SK-N-SH (cell line): ENCODE results near the gene LDB2.

Source experiments
- CTCF ChIP-seq: fragments of 200-600 bp; sonication (generic); IDR thresholded peaks from 2 replicates; pipeline ENCODE4 v1.6.1; 2017; ENCODE audit warnings: antibody characterized with exemption, mild to moderate bottlenecking, moderate library complexity
- EP300 ChIP-seq, 2 experiments: IDR thresholded peaks; 2 replicates each; pipeline versions ENCODE4 v1.4.0 to v1.6.1; 2012; ENCODE audit warnings: borderline replicate concordance in 1 of 2, low read depth in 1 of 2, low read length in 1 of 2
- MAX ChIP-seq: IDR thresholded peaks from 2 replicates; pipeline ENCODE4 v1.4.0; 2012; ENCODE audit warnings: low read depth
- MXI1 ChIP-seq: IDR thresholded peaks from 2 replicates; pipeline ENCODE4 v1.6.1; 2012; ENCODE audit warnings: mild to moderate bottlenecking, low read depth, low read length, improper control_type of control experiment
- NRF1 ChIP-seq: IDR thresholded peaks from 2 replicates; pipeline ENCODE4 v1.6.1; 2012; ENCODE audit warnings: low read depth, mild to moderate bottlenecking, low read length
- PBX3 ChIP-seq: IDR thresholded peaks from 2 replicates; pipeline ENCODE4; 2012
- POLR2AphosphoS5 ChIP-seq: IDR thresholded peaks from 2 replicates; pipeline ENCODE4 v1.6.1; 2012; ENCODE audit warnings: low read depth, low read length
- REST ChIP-seq: IDR thresholded peaks from 2 replicates; pipeline ENCODE4 v1.6.1; 2012; ENCODE audit warnings: mild to moderate bottlenecking, low read depth, low read length, moderate library complexity
- SIN3A ChIP-seq: IDR thresholded peaks from 2 replicates; pipeline ENCODE4 v1.6.1; 2012; ENCODE audit warnings: low read depth, mild to moderate bottlenecking, low read length, moderate library complexity, borderline replicate concordance

- no peak for TF ChIP-seq SIN3A
- TF ChIP-seq POLR2AphosphoS5 = no peak
- TF ChIP-seq REST = no peak
- peak; percentile 47; the same call in 1 of the 2 replicates for TF ChIP-seq PBX3
- no peak for TF ChIP-seq NRF1
- 0 out of 4 replicates have a peak, but pooled peaks of 1 of the 2 experiments have one; percentile 17 for TF ChIP-seq EP300 (IDR thresholded peaks at IDR 0.05; ENCODE audit: borderline replicate concordance in 1 of 2, low read depth in 1 of 2, low read length in 1 of 2)
- no peak for TF ChIP-seq MXI1
- TF ChIP-seq CTCF = no peak
- no peak for TF ChIP-seq MAX
These were observed 176.0 kb downstream of the LDB2 start for GRCh38 chr4:16722416-16722815.
